Spleen (tissue), 11 donors: Measurements from ENCODE around the gene REPS2. TPM values are rescaled to one million over a fixed set of nuclear protein-coding genes. Genes with fewer than 3 reads are reported as not detected.

Experiments
- DNase-seq: peaks from one replicate; pipeline ENCODE4 v3.0.0-alpha.2; 2020
- H3K27ac ChIP-seq, 8 donors: fragments of 200-600 bp; sonication (generic) in 7 of 8; 1 replicate in 4 of 8; 2 replicates in 4 of 8; pipeline versions ENCODE4 v1.5.0 to v1.8.0; 2016 to 2021; ENCODE audit warnings: inconsistent platforms in 4 of 8, mild to moderate bottlenecking in 4 of 8, moderate library complexity in 1 of 8
- H3K27me3 ChIP-seq, 7 donors: fragments of 200-600 bp; sonication (generic) in 6 of 7; replicated peaks in 1 of 7; 1 replicate in 4 of 7; 2 replicates in 3 of 7; pipeline versions ENCODE4 v1.5.0 to v1.8.0; 2016 to 2021; ENCODE audit warnings: inconsistent platforms in 3 of 7, mild to moderate bottlenecking in 1 of 7
- H3K36me3 ChIP-seq, 6 donors: fragments of 200-600 bp; sonication (generic) in 5 of 6; 1 replicate in 4 of 6; 2 replicates in 2 of 6; pipeline versions ENCODE4 v1.5.0 to v1.8.0; 2016 to 2021; ENCODE audit warnings: inconsistent platforms in 2 of 6
- H3K4me1 ChIP-seq, 6 donors: fragments of 200-600 bp; sonication (generic) in 5 of 6; 1 replicate in 3 of 6; 2 replicates in 3 of 6; pipeline versions ENCODE4 v1.5.0 to v1.8.0; 2016 to 2021; ENCODE audit warnings: inconsistent platforms in 3 of 6
- H3K4me3 ChIP-seq, 8 donors: fragments of 200-600 bp; sonication (generic) in 7 of 8; 1 replicate in 4 of 8; 2 replicates in 4 of 8; pipeline versions ENCODE4 v1.5.0 to v1.8.0; 2016 to 2021; ENCODE audit warnings: inconsistent platforms in 4 of 8, mild to moderate bottlenecking in 4 of 8, moderate library complexity in 2 of 8
- H3K9me3 ChIP-seq, 8 donors: fragments of 200-600 bp; sonication (generic) in 7 of 8; 1 replicate in 4 of 8; 2 replicates in 4 of 8; pipeline versions ENCODE4 v1.5.0 to v1.8.0; 2016 to 2021; ENCODE audit warnings: inconsistent platforms in 4 of 8
- CTCF ChIP-seq, 11 experiments: fragments of 200-600 bp in 7 of 11; fragments of 450-650 bp in 4 of 11; sonication (generic) in 4 of 11; IDR thresholded peaks in 8 of 11; conservative IDR thresholded peaks in 3 of 11; 1 replicate in 7 of 11; 2 replicates in 4 of 11; pipeline versions ENCODE4 v1.4.0 to v1.8.0; 2016 to 2021; ENCODE audit warnings: antibody characterized with exemption in 11 of 11, inconsistent platforms in 4 of 11, mild to moderate bottlenecking in 1 of 11
- POLR2A ChIP-seq, 3 donors: fragments of 450-650 bp; IDR thresholded peaks; one replicate each; pipeline ENCODE4 v1.5.1; 2017; ENCODE audit warnings: antibody characterized with exemption in 3 of 3, mild to moderate bottlenecking in 1 of 3
- POLR2AphosphoS5 ChIP-seq, 3 donors: sonication (generic); formaldehyde crosslinking; IDR thresholded peaks; one replicate each; pipeline ENCODE4 v1.5.1; 2017; ENCODE audit warnings: antibody characterized with exemption in 3 of 3
- WGBS, 5 donors: extraction: QIAGEN DNeasy Blood & Tissue Kit in 3 of 5; methylation state at CpG; one replicate each; pipeline versions ENCODE4 v1.1.5 to v1.1.7; 2013 to 2018; 5-methylcytosine and 5-hydroxymethylcytosine counted together
- intact Hi-C: fragments of 100-400 bp; cut with DNase I; formaldehyde crosslinking; loops from one replicate; pipeline ENCODE4 v1.15.0; 2023; ENCODE audit warnings: low total_unique reads
- polyA plus RNA-seq, 3 donors: library from polyadenylated mRNA; stranded (reverse); fragments of 200-250 nt; gene quantifications; one replicate each; pipeline ENCODE4 v1.2.1, GENCODE V29; 2013
- total RNA-seq, 7 donors: library from RNA; depleted of rRNA in 3 of 7; stranded (reverse); fragments of >200 nt in 3 of 7; fragmentation: NEBNext Ultra II Directional in 4 of 7; extraction: Animal tissue kit (Norgen Biotek cat#: 25700) in 4 of 7; gene quantifications; one replicate each; pipeline versions ENCODE4 v1.1.0 to v1.2.1, GENCODE V29; 2016 to 2021
- donor health status: healthy with polysubstance abuse.
- donor health status: DM: no; HTN: no; CAD: no; lungs with moderate emphysema.
- donor health status: DM: no; HTN: no; CAD: no.
- donor health status: Bipolar disorder and iron deficiency.
- donor health status: healthy.
- donor health status: DM: no; HTN: no; CAD: no.
- donor health status: DM: yes; HTN: yes; CAD: no.

Gene REPS2
- total and polyA plus RNA-seq, 10 donors, result 1.5 to 18.3 (median 8.0) TPM

DNA sequence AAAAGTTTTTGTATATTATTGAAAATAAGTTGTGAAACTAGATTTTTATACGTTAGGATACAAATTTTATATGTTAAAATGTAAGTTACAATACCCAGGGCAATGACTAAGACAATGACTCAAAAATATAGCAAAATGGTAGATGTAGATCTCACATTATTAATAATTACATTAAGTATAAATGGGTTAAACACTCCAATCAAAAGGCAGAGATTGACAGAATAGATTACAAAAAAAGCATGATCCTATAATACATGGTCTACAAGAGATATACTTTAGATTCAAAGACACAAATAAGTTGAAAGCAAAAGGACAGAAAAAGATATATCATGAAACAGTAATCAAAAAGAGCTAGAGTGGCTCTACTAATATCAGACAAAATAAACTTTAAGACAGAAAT, 217.6 kb downstream of the REPS2 start:
- peaks cover 5 to 56% (median 34%) of the 10 kb centered on the region in 8 donors for H3K9me3 ChIP-seq
- H3K36me3 ChIP-seq, result no peaks in the 10 kb centered on the region
- H3K4me3 ChIP-seq, result no peak overlapping the region
- H3K27ac ChIP-seq, result no peak overlapping the region
- WGBS, 5 donors, result 57 to 89% (median 79%) methylated on average over 1 of the region's 1 CpG
- no peak for DNase-seq
- TF ChIP-seq POLR2AphosphoS5 (IDR thresholded peaks at IDR 0.05) (no peak), CTCF (IDR thresholded peaks at IDR 0.05 in 8 of 11, conservative IDR thresholded peaks at IDR 0.05 in 3 of 11) (no peak), POLR2A (IDR thresholded peaks at IDR 0.05) (no peak)
- H3K27me3 ChIP-seq, result no peaks in the 10 kb centered on the region
- no peaks in the 10 kb centered on the region for H3K4me1 ChIP-seq
- intact Hi-C loops, result no loop called here

GRCh38 chrX:17164941-17165340, 218.5 kb downstream of the REPS2 start:
- WGBS, 5 donors, result 86 to 93% (median 89%) methylated on average over 1 of the region's 1 CpG
- TF ChIP-seq POLR2AphosphoS5 (IDR thresholded peaks at IDR 0.05) (no peak), CTCF (IDR thresholded peaks at IDR 0.05 in 8 of 11, conservative IDR thresholded peaks at IDR 0.05 in 3 of 11) (no peak), POLR2A (IDR thresholded peaks at IDR 0.05) (no peak)
- Histone ChIP-seq H3K9me3 (peaks cover 5 to 55% (median 34%) of the 10 kb centered on the region in 8 donors), H3K4me3 (no peak overlapping the region), H3K4me1 (no peaks in the 10 kb centered on the region), H3K27ac (no peak overlapping the region), H3K27me3 (no peaks in the 10 kb centered on the region), H3K36me3 (no peaks in the 10 kb centered on the region)
- no peak for DNase-seq
- intact Hi-C loops, result no loop called here

GRCh38 chrX:17167915-17168314, 221.5 kb downstream of the REPS2 start:
- Histone ChIP-seq H3K4me1 (no peaks in the 10 kb centered on the region), H3K9me3 (peaks cover 5 to 33% (median 18%) of the 10 kb centered on the region in 8 donors), H3K4me3 (no peak overlapping the region), H3K27me3 (no peaks in the 10 kb centered on the region), H3K27ac (no peak overlapping the region), H3K36me3 (no peaks in the 10 kb centered on the region)
- intact Hi-C loops, result no loop called here
- no peak for DNase-seq
- no peak for TF ChIP-seq CTCF (IDR thresholded peaks at IDR 0.05 in 8 of 11, conservative IDR thresholded peaks at IDR 0.05 in 3 of 11)
- TF ChIP-seq POLR2AphosphoS5 (IDR thresholded peaks at IDR 0.05), result no peak
- no peak for TF ChIP-seq POLR2A (IDR thresholded peaks at IDR 0.05)
- WGBS, 5 donors, result 94 to 100% (median 100%) methylated on average over 1 to 2 of the region's 2 CpGs

DNA sequence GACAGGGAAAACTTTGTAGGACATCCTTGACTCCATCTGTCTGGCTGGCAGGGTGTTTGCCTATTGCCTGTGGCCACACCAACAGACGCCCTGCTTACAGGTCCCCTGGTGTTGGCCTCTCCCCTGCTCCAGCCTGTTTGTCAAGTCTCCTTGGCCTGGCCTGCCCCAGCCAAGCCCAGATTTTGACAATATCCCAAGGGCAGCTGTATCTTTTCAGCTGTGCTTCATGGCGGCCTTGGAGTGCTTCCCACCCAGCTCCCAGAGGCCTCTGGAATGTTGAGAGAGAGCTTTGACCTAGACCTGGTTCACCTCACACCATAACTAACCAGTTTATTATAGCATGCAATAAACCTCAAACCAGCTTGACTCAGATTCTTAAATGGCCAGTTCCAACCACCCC, 224.5 kb downstream of the REPS2 start:
- 68 to 90% (median 75%) methylated on average over 2 of the region's 2 CpGs; no CpG with 5 or more reads in 1 of the 5 donors for WGBS, 5 donors
- H3K27me3 ChIP-seq, result no peaks in the 10 kb centered on the region
- no peak overlapping the region for H3K27ac ChIP-seq
- peaks cover 0 to 11% (median 0%) of the 10 kb centered on the region in 8 donors for H3K9me3 ChIP-seq
- H3K4me3 ChIP-seq, result no peak overlapping the region
- H3K36me3 ChIP-seq, result no peaks in the 10 kb centered on the region
- no peak for DNase-seq
- intact Hi-C loops, result no loop called here
- no peak for TF ChIP-seq CTCF (IDR thresholded peaks at IDR 0.05 in 8 of 11, conservative IDR thresholded peaks at IDR 0.05 in 3 of 11)
- TF ChIP-seq POLR2AphosphoS5 (IDR thresholded peaks at IDR 0.05), result no peak
- TF ChIP-seq POLR2A (IDR thresholded peaks at IDR 0.05), result no peak
- no peaks in the 10 kb centered on the region for H3K4me1 ChIP-seq
